GM12878 (cell line): ENCODE data around the gene SSH2.

ENCODE experiments used
- BCLAF1 ChIP-seq: fragments of 450-650 bp; IDR thresholded peaks from 2 replicates; pipeline ENCODE4 v1.6.1; 2017; ENCODE audit warnings: antibody characterized with exemption, mild to moderate bottlenecking, moderate library complexity
- CREB1 ChIP-seq: IDR thresholded peaks from 2 replicates; pipeline ENCODE4 v1.6.1; 2012; ENCODE audit warnings: low read depth, mild to moderate bottlenecking, inconsistent platforms
- CTCF ChIP-seq, 3 experiments: IDR thresholded peaks in 2 of 3; conservative IDR thresholded peaks in 1 of 3; 2 replicates each; pipeline ENCODE4 v1.5.1; 2011; ENCODE audit warnings: low read depth in 3 of 3, low read length in 3 of 3, mild to moderate bottlenecking in 3 of 3, control low read depth in 2 of 3, moderate library complexity in 2 of 3, inconsistent platforms in 1 of 3, mixed read lengths in 1 of 3; ENCODE audit not compliant: control insufficient read depth in 2 of 3, insufficient read depth in 1 of 3; ENCODE audit errors: extremely low read depth in 1 of 3
- ELK1 ChIP-seq: IDR thresholded peaks from 2 replicates; pipeline ENCODE4 v1.6.1; 2012; ENCODE audit warnings: low read depth, low read length, improper control_type of control experiment
- MXI1 ChIP-seq: fragments of 150-350 bp; IDR thresholded peaks from 2 replicates; pipeline ENCODE4 v1.6.1; 2011; ENCODE audit warnings: low read depth, mild to moderate bottlenecking, inconsistent platforms, low read length, improper control_type of control experiment
- NRF1 ChIP-seq: conservative IDR thresholded peaks from 2 replicates; pipeline ENCODE4 v1.6.1; 2011; ENCODE audit warnings: mild to moderate bottlenecking, low read depth, low read length, improper control_type of control experiment
- SMAD5 ChIP-seq: IDR thresholded peaks from 2 replicates; pipeline ENCODE4 v1.6.1; 2016; ENCODE audit warnings: antibody characterized with exemption, low read depth
- SMC3 ChIP-seq: IDR thresholded peaks from 2 replicates; pipeline ENCODE4 v1.6.1; 2011; ENCODE audit warnings: low read length, improper control_type of control experiment, borderline replicate concordance
- TARDBP ChIP-seq: IDR thresholded peaks from 2 replicates; pipeline ENCODE4 v1.6.1; 2016; ENCODE audit warnings: borderline replicate concordance
- TCF7 ChIP-seq: IDR thresholded peaks from 2 replicates; pipeline ENCODE4 v1.6.1; 2014; ENCODE audit warnings: antibody characterized with exemption, borderline replicate concordance
- YY1 ChIP-seq: IDR thresholded peaks from 2 replicates; pipeline ENCODE4 v1.6.1; 2011; ENCODE audit warnings: low read depth, mild to moderate bottlenecking, low read length

- TF ChIP-seq NRF1 (no peak), YY1 (no peak), MXI1 (no peak), SMAD5 (no peak), CREB1 (no peak), TARDBP (no peak), TCF7 (no peak), BCLAF1 (no peak), ELK1 (no peak), CTCF (IDR thresholded peaks at IDR 0.05 in 2 of 3, conservative IDR thresholded peaks at IDR 0.05 in 1 of 3; ENCODE audit: control insufficient read depth in 2 of 3, extremely low read depth in 1 of 3, insufficient read depth in 1 of 3, low read depth in 3 of 3, low read length in 3 of 3) (no peak), SMC3 (no peak)
Observed at GRCh38 chr17:29645515-29646051, 284.4 kb downstream of the SSH2 start.
